HepG2 (cell line): ENCODE measurements around the gene TGM4. TPM values are rescaled to one million over a fixed set of nuclear protein-coding genes. Genes with fewer than 3 reads are reported as not detected.

Source experiments
- AKAP8 ChIP-seq: sonication (generic); formaldehyde crosslinking; IDR thresholded peaks from 2 replicates; pipeline ENCODE4 v1.5.1; 2020; ENCODE audit warnings: mild to moderate bottlenecking, missing genetic modification reagents
- ASH2L ChIP-seq: fragments of 300-600, 200-600 bp; sonication (generic); IDR thresholded peaks from 2 replicates; pipeline ENCODE4 v1.7.0; 2017; ENCODE audit warnings: low read depth, mild to moderate bottlenecking, moderate library complexity, mixed read lengths, low read length; ENCODE audit not compliant: insufficient read length
- CCDC6 ChIP-seq: sonication (generic); formaldehyde crosslinking; IDR thresholded peaks from 2 replicates; pipeline ENCODE4 v1.8.1; 2022; ENCODE audit warnings: mild to moderate bottlenecking, missing genetic modification reagents, moderate library complexity
- CREM ChIP-seq, 2 experiments: sonication (generic) in 1 of 2; formaldehyde crosslinking in 1 of 2; IDR thresholded peaks; 2 replicates each; pipeline versions ENCODE4 v1.4.0 to v1.6.1; 2016 to 2020; ENCODE audit warnings: antibody characterized with exemption in 1 of 2, mild to moderate bottlenecking in 1 of 2, missing genetic modification reagents in 1 of 2
- FOXP1 ChIP-seq, 2 experiments: fragments of 450-650 bp in 1 of 2; IDR thresholded peaks; 2 replicates each; pipeline ENCODE4 v1.6.1; 2017 to 2018; ENCODE audit warnings: antibody characterized with exemption in 1 of 2
- HOXA7 ChIP-seq: sonication (generic); formaldehyde crosslinking; IDR thresholded peaks from 2 replicates; pipeline ENCODE4 v1.8.1; 2022; ENCODE audit warnings: mild to moderate bottlenecking, missing genetic modification reagents, moderate library complexity
- KDM1A ChIP-seq: IDR thresholded peaks from 2 replicates; pipeline ENCODE4 v1.6.1; 2016; ENCODE audit warnings: missing compliant biosample characterization
- KDM5A ChIP-seq: fragments of 200-600 bp; sonication (generic); IDR thresholded peaks from 2 replicates; pipeline ENCODE4 v1.7.0; 2018; ENCODE audit warnings: antibody characterized with exemption, mild to moderate bottlenecking, low read length, borderline replicate concordance
- KLF15 ChIP-seq: sonication (generic); formaldehyde crosslinking; IDR thresholded peaks from 2 replicates; pipeline ENCODE4 v1.8.1; 2023; ENCODE audit warnings: borderline replicate concordance, mild to moderate bottlenecking, inconsistent platforms, missing genetic modification reagents, mixed read lengths
- MEIS2 ChIP-seq: sonication (generic); formaldehyde crosslinking; IDR thresholded peaks from 2 replicates; pipeline ENCODE4 v1.9.0; 2021; ENCODE audit warnings: mild to moderate bottlenecking, missing genetic modification reagents
- NFRKB ChIP-seq: fragments of 450-650 bp; IDR thresholded peaks from 2 replicates; pipeline ENCODE4 v1.6.1; 2017
- NFYB ChIP-seq: sonication (generic); formaldehyde crosslinking; IDR thresholded peaks from 2 replicates; pipeline ENCODE4 v1.4.0; 2020; ENCODE audit warnings: missing genetic modification reagents
- RELA ChIP-seq: sonication (generic); formaldehyde crosslinking; IDR thresholded peaks from 2 replicates; pipeline ENCODE4 v1.4.0; 2020; ENCODE audit warnings: missing genetic modification reagents
- THYN1 ChIP-seq: sonication (generic); formaldehyde crosslinking; IDR thresholded peaks from 2 replicates; pipeline ENCODE4 v1.8.1; 2023; ENCODE audit warnings: low read depth, mild to moderate bottlenecking, moderate library complexity, missing genetic modification reagents, borderline replicate concordance
- ZBTB42 ChIP-seq: sonication (generic); formaldehyde crosslinking; IDR thresholded peaks from 2 replicates; pipeline ENCODE4 v1.5.0; 2020; ENCODE audit warnings: mild to moderate bottlenecking, missing genetic modification reagents
- ZBTB7B ChIP-seq: sonication (generic); formaldehyde crosslinking; IDR thresholded peaks from 2 replicates; pipeline ENCODE4 v1.4.0; 2020; ENCODE audit warnings: missing genetic modification reagents
- ZNF20 ChIP-seq: sonication (generic); formaldehyde crosslinking; IDR thresholded peaks from 2 replicates; pipeline ENCODE4 v1.4.0; 2020; ENCODE audit warnings: mild to moderate bottlenecking, moderate library complexity, missing genetic modification reagents
- ZNF350 ChIP-seq: sonication (generic); formaldehyde crosslinking; IDR thresholded peaks from 2 replicates; pipeline ENCODE4 v1.4.0; 2020; ENCODE audit warnings: mild to moderate bottlenecking, low read depth, missing genetic modification reagents, borderline replicate concordance
- ZNF446 ChIP-seq: sonication (generic); formaldehyde crosslinking; IDR thresholded peaks from 2 replicates; pipeline ENCODE4 v1.5.0; 2020; ENCODE audit warnings: mild to moderate bottlenecking, missing genetic modification reagents
- ZNF558 ChIP-seq: sonication (generic); formaldehyde crosslinking; IDR thresholded peaks from 2 replicates; pipeline ENCODE4 v1.9.0; 2022; ENCODE audit warnings: mild to moderate bottlenecking, missing genetic modification reagents, borderline replicate concordance
- polyA plus RNA-seq, 8 experiments: library from polyadenylated mRNA; depleted of rRNA in 3 of 8; stranded (reverse) in 7 of 8; unstranded in 1 of 8; fragments of >200 nt; fragmentation: Illumina TruSeq in 4 of 8; extraction: Trizol in 4 of 8; gene quantifications; 2 replicates each; pipeline versions ENCODE4 v1.2.1 to v1.2.3, GENCODE V29; 2011 to 2016; ENCODE audit warnings: low read depth in 4 of 8, missing spikeins in 1 of 8, mixed read lengths in 1 of 8; ENCODE audit not compliant: insufficient read depth in 1 of 8
- total RNA-seq, 5 experiments: library from RNA; depleted of rRNA; stranded (reverse); fragments of >200 nt; fragmentation: Illumina TruSeq; extraction: Trizol; gene quantifications; 2 replicates each; pipeline ENCODE4 v1.2.3, GENCODE V29; 2016; ENCODE audit warnings: low read depth in 1 of 5
- TF ChIP-seq, protein P1 (sequence below): sonication (generic); formaldehyde crosslinking; conservative IDR thresholded peaks from 2 replicates; pipeline ENCODE4 v1.4.0; 2020; ENCODE audit warnings: mild to moderate bottlenecking, missing genetic modification reagents, moderate library complexity
- TF ChIP-seq, protein P2 (sequence below): sonication (generic); formaldehyde crosslinking; IDR thresholded peaks from 2 replicates; pipeline ENCODE4 v1.4.0; 2020; ENCODE audit warnings: missing genetic modification reagents, borderline replicate concordance

TGM4 gene
- total and polyA plus RNA-seq, 2 of the 13 experiments (the other 11 are each of a cell fraction or from before 2014, with no cell fraction given): 0.07 to 0.15 TPM

DNA sequence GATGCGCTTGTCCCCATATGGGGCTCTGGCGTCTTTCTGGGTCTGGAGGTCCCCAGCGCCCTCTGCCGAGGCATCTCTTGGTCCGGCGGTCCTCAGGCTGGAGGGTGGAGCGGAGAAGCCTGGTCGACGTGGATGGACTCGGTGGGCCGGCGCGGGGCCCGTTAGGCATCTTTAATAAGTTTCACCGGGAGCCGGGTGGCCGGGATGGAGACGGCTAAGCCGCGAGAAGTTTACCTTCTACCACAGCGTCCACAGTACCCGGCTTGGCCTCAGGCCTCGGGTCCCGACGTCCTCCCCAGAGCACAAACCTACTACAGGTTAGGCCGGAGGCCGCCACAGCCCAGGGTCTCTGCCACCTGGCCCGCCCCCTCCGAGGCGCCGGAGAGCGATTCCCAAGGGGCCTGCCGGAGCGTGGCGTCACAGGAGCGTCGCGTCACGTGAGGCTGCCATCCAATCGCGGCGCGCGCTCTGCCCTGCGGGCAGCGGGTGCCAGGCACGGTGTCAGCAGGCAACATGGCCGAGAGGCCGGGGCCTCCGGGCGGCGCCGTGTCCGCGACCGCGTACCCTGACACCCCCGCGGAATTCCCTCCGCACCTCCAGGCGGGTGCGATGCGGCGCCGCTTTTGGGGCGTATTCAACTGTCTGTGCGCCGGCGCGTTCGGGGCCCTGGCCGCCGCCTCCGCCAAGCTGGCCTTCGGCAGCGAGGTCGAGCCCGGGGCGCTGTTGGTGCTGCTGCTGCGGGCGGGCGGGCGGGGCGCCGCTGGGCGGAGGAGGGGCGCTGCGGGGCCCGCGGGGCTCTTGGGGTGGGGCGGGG is 12.8 kb upstream of the TGM4 start, which contains the start of gene TMEM42 (continued):
- TF ChIP-seq, protein P1, sequence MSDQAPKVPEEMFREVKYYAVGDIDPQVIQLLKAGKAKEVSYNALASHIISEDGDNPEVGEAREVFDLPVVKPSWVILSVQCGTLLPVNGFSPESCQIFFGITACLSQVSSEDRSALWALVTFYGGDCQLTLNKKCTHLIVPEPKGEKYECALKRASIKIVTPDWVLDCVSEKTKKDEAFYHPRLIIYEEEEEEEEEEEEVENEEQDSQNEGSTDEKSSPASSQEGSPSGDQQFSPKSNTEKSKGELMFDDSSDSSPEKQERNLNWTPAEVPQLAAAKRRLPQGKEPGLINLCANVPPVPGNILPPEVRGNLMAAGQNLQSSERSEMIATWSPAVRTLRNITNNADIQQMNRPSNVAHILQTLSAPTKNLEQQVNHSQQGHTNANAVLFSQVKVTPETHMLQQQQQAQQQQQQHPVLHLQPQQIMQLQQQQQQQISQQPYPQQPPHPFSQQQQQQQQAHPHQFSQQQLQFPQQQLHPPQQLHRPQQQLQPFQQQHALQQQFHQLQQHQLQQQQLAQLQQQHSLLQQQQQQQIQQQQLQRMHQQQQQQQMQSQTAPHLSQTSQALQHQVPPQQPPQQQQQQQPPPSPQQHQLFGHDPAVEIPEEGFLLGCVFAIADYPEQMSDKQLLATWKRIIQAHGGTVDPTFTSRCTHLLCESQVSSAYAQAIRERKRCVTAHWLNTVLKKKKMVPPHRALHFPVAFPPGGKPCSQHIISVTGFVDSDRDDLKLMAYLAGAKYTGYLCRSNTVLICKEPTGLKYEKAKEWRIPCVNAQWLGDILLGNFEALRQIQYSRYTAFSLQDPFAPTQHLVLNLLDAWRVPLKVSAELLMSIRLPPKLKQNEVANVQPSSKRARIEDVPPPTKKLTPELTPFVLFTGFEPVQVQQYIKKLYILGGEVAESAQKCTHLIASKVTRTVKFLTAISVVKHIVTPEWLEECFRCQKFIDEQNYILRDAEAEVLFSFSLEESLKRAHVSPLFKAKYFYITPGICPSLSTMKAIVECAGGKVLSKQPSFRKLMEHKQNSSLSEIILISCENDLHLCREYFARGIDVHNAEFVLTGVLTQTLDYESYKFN (CRISPR knock-in tag): 0 out of 2 replicates have a peak, but pooled peaks have one; percentile 29
- 0 out of 2 replicates have a peak, but pooled peaks have one; percentile 56 for TF ChIP-seq RELA (CRISPR knock-in tag)
- no peak; the same call in 1 of the 2 replicates for TF ChIP-seq MEIS2 (CRISPR knock-in tag)
- TF ChIP-seq KLF15: peak; percentile 51; the same call in 1 of the 2 replicates
- TF ChIP-seq CREM (IDR thresholded peaks at IDR 0.05): peak; percentile 30; the same call in 1 of the 2 replicates
- TF ChIP-seq CREM (CRISPR knock-in tag; IDR thresholded peaks at IDR 0.05): 0 out of 2 replicates have a peak, but pooled peaks have one; percentile 39
- TF ChIP-seq THYN1 (CRISPR knock-in tag): no peak
- 0 out of 2 replicates have a peak, but pooled peaks have one; percentile 29 for TF ChIP-seq AKAP8 (CRISPR knock-in tag)
- no peak for TF ChIP-seq FOXP1 (IDR thresholded peaks at IDR 0.05)
- TF ChIP-seq FOXP1 (CRISPR knock-in tag; IDR thresholded peaks at IDR 0.05): no peak
- peak; percentile 86 for TF ChIP-seq ZNF446 (CRISPR knock-in tag)
- peak; percentile 89 for TF ChIP-seq NFYB (CRISPR knock-in tag)
- TF ChIP-seq ZBTB42 (CRISPR knock-in tag): 0 out of 2 replicates have a peak, but pooled peaks have one; percentile 42
- no peak; the same call in 1 of the 2 replicates for TF ChIP-seq KDM5A
- no peak for TF ChIP-seq KDM1A (CRISPR knock-in tag)
- TF ChIP-seq ZNF20 (CRISPR knock-in tag): no peak
- no peak for TF ChIP-seq HOXA7 (CRISPR knock-in tag)
- peak; percentile 68 for TF ChIP-seq ZBTB7B
- peak; percentile 74 for TF ChIP-seq ZNF350 (CRISPR knock-in tag)
- no peak; the same call in 1 of the 2 replicates for TF ChIP-seq ZNF558 (CRISPR knock-in tag)
- no peak for TF ChIP-seq ASH2L
- TF ChIP-seq, protein P2, sequence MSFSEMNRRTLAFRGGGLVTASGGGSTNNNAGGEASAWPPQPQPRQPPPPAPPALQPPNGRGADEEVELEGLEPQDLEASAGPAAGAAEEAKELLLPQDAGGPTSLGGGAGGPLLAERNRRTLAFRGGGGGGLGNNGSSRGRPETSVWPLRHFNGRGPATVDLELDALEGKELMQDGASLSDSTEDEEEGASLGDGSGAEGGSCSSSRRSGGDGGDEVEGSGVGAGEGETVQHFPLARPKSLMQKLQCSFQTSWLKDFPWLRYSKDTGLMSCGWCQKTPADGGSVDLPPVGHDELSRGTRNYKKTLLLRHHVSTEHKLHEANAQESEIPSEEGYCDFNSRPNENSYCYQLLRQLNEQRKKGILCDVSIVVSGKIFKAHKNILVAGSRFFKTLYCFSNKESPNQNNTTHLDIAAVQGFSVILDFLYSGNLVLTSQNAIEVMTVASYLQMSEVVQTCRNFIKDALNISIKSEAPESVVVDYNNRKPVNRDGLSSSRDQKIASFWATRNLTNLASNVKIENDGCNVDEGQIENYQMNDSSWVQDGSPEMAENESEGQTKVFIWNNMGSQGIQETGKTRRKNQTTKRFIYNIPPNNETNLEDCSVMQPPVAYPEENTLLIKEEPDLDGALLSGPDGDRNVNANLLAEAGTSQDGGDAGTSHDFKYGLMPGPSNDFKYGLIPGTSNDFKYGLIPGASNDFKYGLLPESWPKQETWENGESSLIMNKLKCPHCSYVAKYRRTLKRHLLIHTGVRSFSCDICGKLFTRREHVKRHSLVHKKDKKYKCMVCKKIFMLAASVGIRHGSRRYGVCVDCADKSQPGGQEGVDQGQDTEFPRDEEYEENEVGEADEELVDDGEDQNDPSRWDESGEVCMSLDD (CRISPR knock-in tag): peak; percentile 61; the same call in 1 of the 2 replicates
- TF ChIP-seq NFRKB: no peak
- peak; percentile 71; the same call in 1 of the 2 replicates for TF ChIP-seq CCDC6 (CRISPR knock-in tag)
